Adipocyte (in vitro differentiated cells): Measurements from ENCODE around the gene SLC25A25.

ENCODE experiments used
- DNase-seq: peaks from one replicate; pipeline ENCODE4 v3.0.0-alpha.2; 2015; ENCODE audit warnings: low read depth
- H3K27me3 ChIP-seq: replicated peaks from 2 replicates; pipeline ENCODE4 v1.7.0; 2013; ENCODE audit warnings: mild to moderate bottlenecking, low read length, moderate library complexity; ENCODE audit not compliant: control insufficient read depth, insufficient read depth
- H3K36me3 ChIP-seq: 2 replicates; pipeline ENCODE4 v1.7.0; 2013; ENCODE audit warnings: low read length, mild to moderate bottlenecking, moderate library complexity; ENCODE audit not compliant: control insufficient read depth, insufficient read depth, severe bottlenecking
- H3K4me1 ChIP-seq: 2 replicates; pipeline ENCODE4 v1.7.0; 2013; ENCODE audit warnings: mild to moderate bottlenecking, low read length, moderate library complexity; ENCODE audit not compliant: control insufficient read depth, insufficient read depth
- H3K4me3 ChIP-seq: 2 replicates; pipeline ENCODE4 v1.7.0; 2013; ENCODE audit warnings: mild to moderate bottlenecking, low read length, moderate library complexity
- H3K9ac ChIP-seq: 2 replicates; pipeline ENCODE4 v1.7.0; 2013; ENCODE audit warnings: mild to moderate bottlenecking, low read length, moderate library complexity
- H3K9me3 ChIP-seq: 2 replicates; pipeline ENCODE4 v1.7.0; 2013; ENCODE audit warnings: mild to moderate bottlenecking, low read length, moderate library complexity; ENCODE audit not compliant: control insufficient read depth

Gene SLC25A25

GRCh38 chr9:128080206-128080605 is 12.2 kb downstream of the SLC25A25 start:
- H3K4me1 ChIP-seq = peaks cover 35% of the 10 kb centered on the region
- H3K36me3 ChIP-seq = no peaks in the 10 kb centered on the region
- no peak overlapping the region for H3K9ac ChIP-seq
- H3K4me3 ChIP-seq = no peak overlapping the region
- no peak for DNase-seq
- H3K9me3 ChIP-seq = no peaks in the 10 kb centered on the region
- H3K27me3 ChIP-seq = no peaks in the 10 kb centered on the region

DNA sequence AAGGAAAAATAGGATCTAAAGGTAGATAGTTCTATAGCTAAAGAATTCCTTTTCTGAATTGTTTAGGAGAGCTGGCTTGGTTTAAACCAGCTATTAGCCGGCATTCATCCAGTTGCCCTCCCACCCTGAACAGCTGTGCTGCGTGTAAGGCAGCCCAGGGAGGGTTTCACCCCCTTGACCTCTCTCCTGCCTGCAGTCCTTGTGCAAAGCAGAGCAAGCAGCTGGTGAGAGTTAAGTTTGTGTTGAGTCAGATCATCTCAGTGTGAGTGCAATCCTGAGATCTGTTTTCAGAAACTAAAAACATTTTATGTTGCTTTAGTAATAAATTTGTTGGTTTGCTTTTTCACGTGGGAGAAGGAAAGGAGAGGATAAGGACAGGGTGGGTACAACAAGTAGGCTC is 13.0 kb downstream of the SLC25A25 start:
- no peaks in the 10 kb centered on the region for H3K36me3 ChIP-seq
- peaks cover 31% of the 10 kb centered on the region for H3K4me1 ChIP-seq
- peak overlapping the region; percentile 75 for H3K9ac ChIP-seq
- H3K27me3 ChIP-seq = no peaks in the 10 kb centered on the region
- peak; percentile 95 for DNase-seq
- peak overlapping the region; percentile 24 for H3K4me3 ChIP-seq
- H3K9me3 ChIP-seq = no peaks in the 10 kb centered on the region

- Histone ChIP-seq H3K27me3 (no peaks in the 10 kb centered on the region), H3K4me3 (no peak overlapping the region), H3K9me3 (no peaks in the 10 kb centered on the region), H3K4me1 (peaks cover 31% of the 10 kb centered on the region), H3K9ac (peak overlapping the region; percentile 75), H3K36me3 (no peaks in the 10 kb centered on the region)
- no peak for DNase-seq
These were observed 14.1 kb downstream of the SLC25A25 start for GRCh38 chr9:128082151-128082550.

- DNase-seq = no peak
- Histone ChIP-seq H3K36me3 (no peaks in the 10 kb centered on the region), H3K4me3 (no peak overlapping the region), H3K4me1 (peaks cover 21% of the 10 kb centered on the region), H3K9ac (no peak overlapping the region), H3K27me3 (no peaks in the 10 kb centered on the region), H3K9me3 (no peaks in the 10 kb centered on the region)
These were observed 16.7 kb downstream of the SLC25A25 start for GRCh38 chr9:128084746-128085145.

DNA sequence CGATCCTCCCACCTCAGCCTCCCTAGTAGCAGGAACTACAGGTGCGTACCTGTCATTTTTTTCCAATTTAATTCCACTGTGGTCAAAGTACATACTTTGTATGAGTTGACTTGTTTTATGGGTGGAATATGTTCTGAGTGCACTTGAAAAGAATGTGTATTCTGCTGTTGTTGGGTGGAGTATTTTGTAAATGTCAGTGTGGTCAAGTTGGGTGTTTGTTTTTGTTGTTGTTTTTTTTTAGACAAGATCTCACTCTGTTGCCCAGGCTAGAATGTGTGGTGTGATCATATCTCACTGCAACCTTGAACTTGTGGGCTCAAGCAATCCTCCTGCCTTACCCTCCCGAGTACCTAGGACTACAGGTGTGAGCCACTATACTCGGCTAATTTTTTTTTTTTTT is 17.9 kb downstream of the SLC25A25 start:
- H3K4me3 ChIP-seq = no peak overlapping the region
- no peak overlapping the region for H3K9ac ChIP-seq

DNA sequence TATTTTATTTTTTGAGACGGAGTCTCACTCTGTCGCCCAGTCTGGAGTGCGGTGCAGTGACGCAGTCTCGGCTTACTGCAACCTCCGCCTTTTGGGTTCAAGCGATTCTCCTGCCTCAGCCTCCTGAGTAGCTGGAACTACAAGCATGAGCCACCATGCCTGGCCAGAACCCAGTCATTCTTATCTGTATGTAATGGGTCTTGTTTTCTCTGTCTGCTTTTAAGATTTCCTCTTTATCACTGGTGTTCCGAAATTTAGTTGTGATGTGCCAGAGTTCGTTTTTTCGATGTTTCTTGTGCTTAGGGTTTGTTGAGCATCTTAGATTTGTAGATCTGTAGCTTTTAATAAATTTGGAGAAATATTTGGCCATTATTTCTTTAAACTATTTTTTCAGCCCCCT is 19.2 kb downstream of the SLC25A25 start:
- Histone ChIP-seq H3K27me3 (no peaks in the 10 kb centered on the region), H3K4me1 (peaks cover 16% of the 10 kb centered on the region), H3K9ac (no peak overlapping the region), H3K36me3 (no peaks in the 10 kb centered on the region), H3K9me3 (no peaks in the 10 kb centered on the region), H3K4me3 (no peak overlapping the region)
- no peak for DNase-seq

More for the DNA sequence above, 17.9 kb downstream of the SLC25A25 start:
- Histone ChIP-seq H3K36me3 (no peaks in the 10 kb centered on the region), H3K27me3 (no peaks in the 10 kb centered on the region), H3K9me3 (no peaks in the 10 kb centered on the region), H3K4me1 (peaks cover 19% of the 10 kb centered on the region)
- peak; percentile 22 for DNase-seq

GRCh38 chr9:128088253-128088945 is 20.4 kb downstream of the SLC25A25 start:
- Histone ChIP-seq H3K4me1 (peaks cover 26% of the 10 kb centered on the region), H3K4me3 (no peak overlapping the region), H3K27me3 (no peaks in the 10 kb centered on the region), H3K9me3 (no peaks in the 10 kb centered on the region), H3K36me3 (no peaks in the 10 kb centered on the region), H3K9ac (no peak overlapping the region)
- no peak for DNase-seq

- no peaks in the 10 kb centered on the region for H3K27me3 ChIP-seq
These were observed 21.3 kb downstream of the SLC25A25 start for GRCh38 chr9:128089299-128089698.

GRCh38 chr9:128091144-128091543 is 23.1 kb downstream of the SLC25A25 start:
- Histone ChIP-seq H3K9me3 (no peaks in the 10 kb centered on the region), H3K36me3 (no peaks in the 10 kb centered on the region), H3K4me3 (peak overlapping the region; percentile 76), H3K9ac (peak overlapping the region; percentile 74), H3K4me1 (peaks cover 39% of the 10 kb centered on the region), H3K27me3 (no peaks in the 10 kb centered on the region)
- DNase-seq = peak; percentile 88

More at GRCh38 chr9:128089299-128089698, 21.3 kb downstream of the SLC25A25 start:
- H3K9me3 ChIP-seq = no peaks in the 10 kb centered on the region
- DNase-seq = no peak
- no peak overlapping the region for H3K4me3 ChIP-seq
- no peak overlapping the region for H3K9ac ChIP-seq
- peaks cover 30% of the 10 kb centered on the region for H3K4me1 ChIP-seq
- no peaks in the 10 kb centered on the region for H3K36me3 ChIP-seq

DNA sequence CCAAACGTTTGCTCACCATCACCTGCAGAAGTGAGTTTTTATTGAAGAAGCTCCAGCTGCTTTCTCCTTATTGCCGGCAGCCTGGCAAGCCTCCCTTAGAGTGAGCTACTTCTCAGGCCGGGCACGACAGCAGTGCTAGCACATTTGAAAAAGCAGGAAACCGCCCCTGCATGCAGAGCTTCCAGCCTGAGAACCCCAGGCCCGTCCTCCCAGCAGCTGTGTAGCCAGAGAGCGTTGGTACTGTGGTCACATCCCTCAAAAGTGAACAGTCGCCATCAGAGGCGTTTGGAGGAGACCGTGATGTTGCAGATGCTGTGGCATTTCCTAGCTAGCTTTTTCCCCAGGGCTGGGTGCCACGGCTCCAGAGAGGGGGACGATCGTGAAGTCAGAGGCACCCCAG is 23.5 kb downstream of the SLC25A25 start:
- no peaks in the 10 kb centered on the region for H3K36me3 ChIP-seq
- peak overlapping the region; percentile 76 for H3K4me3 ChIP-seq
- no peak for DNase-seq
- no peaks in the 10 kb centered on the region for H3K9me3 ChIP-seq
- H3K4me1 ChIP-seq = peaks cover 39% of the 10 kb centered on the region
- peak overlapping the region; percentile 74 for H3K9ac ChIP-seq
- no peaks in the 10 kb centered on the region for H3K27me3 ChIP-seq

GRCh38 chr9:128092199-128092977 is 24.4 kb downstream of the SLC25A25 start:
- no peaks in the 10 kb centered on the region for H3K36me3 ChIP-seq
- DNase-seq = no peak
- H3K4me3 ChIP-seq = peak overlapping the region; percentile 76
- peak overlapping the region; percentile 74 for H3K9ac ChIP-seq
- no peaks in the 10 kb centered on the region for H3K9me3 ChIP-seq
- H3K27me3 ChIP-seq = no peaks in the 10 kb centered on the region
- H3K4me1 ChIP-seq = peaks cover 42% of the 10 kb centered on the region
